Measurements from ENCODE around the gene HTR3B. TPM values are rescaled to one million over a fixed set of nuclear protein-coding genes. Genes with fewer than 3 reads are reported as not detected.

HTR3B gene
- total RNA-seq, 1 experiment from 2014 or later: not detected

GRCh38 chr11:113880971-113881370 lies 23.6 kb upstream of the HTR3B start:
- Histone ChIP-seq H3K79me1 (ENCODE audit: insufficient read depth, low read depth, low read length, poor library complexity, severe bottlenecking) (no peaks in the 10 kb centered on the region), H2BK120ac (ENCODE audit: low read depth, low read length, poor library complexity, severe bottlenecking) (no peak overlapping the region), H3K56ac (ENCODE audit: insufficient read length, low read depth, low read length) (no peak overlapping the region), H4K91ac (ENCODE audit: insufficient read length, low read depth, low read length) (no peak overlapping the region), H2BK5ac (ENCODE audit: insufficient read length, low read length) (no peak overlapping the region), H3K27ac (ENCODE audit: insufficient read length, low read depth, low read length) (no peak overlapping the region), H3K27me3 (ENCODE audit: insufficient read depth, low read length) (no peaks in the 10 kb centered on the region), H4K5ac (ENCODE audit: insufficient read length, low read depth, low read length) (no peak overlapping the region), H2AFZ (ENCODE audit: low read length) (no peak overlapping the region), H3K9ac (ENCODE audit: extremely low read depth, insufficient read length, low read length) (no peak overlapping the region), H2BK15ac (ENCODE audit: low read depth, low read length) (no peak overlapping the region), H3K23me2 (ENCODE audit: insufficient read length, low read depth, low read length, poor library complexity, severe bottlenecking) (no peaks in the 10 kb centered on the region), H3K4me2 (ENCODE audit: insufficient read depth, insufficient read length, low read length) (no peak overlapping the region), H3K79me2 (ENCODE audit: insufficient read depth, low read length) (no peaks in the 10 kb centered on the region), H3K4ac (ENCODE audit: low read depth, low read length) (no peak overlapping the region), H3K14ac (ENCODE audit: insufficient read depth, low read length) (no peak overlapping the region), H2AK5ac (ENCODE audit: insufficient read length, low read length) (no peak overlapping the region), H3K9me3 (ENCODE audit: control insufficient read depth, low read depth, low read length) (no peaks in the 10 kb centered on the region), H2BK20ac (ENCODE audit: low read depth, low read length, poor library complexity, severe bottlenecking) (no peak overlapping the region), H2BK12ac (ENCODE audit: insufficient read length, low read depth, low read length) (no peak overlapping the region), H3K18ac (ENCODE audit: insufficient read length, low read depth, low read length) (no peak overlapping the region), H4K8ac (replicated peaks; ENCODE audit: insufficient read length, low read depth, low read length) (no peak overlapping the region), H4K20me1 (ENCODE audit: control insufficient read depth, insufficient read depth, insufficient read length) (no peaks in the 10 kb centered on the region), H3K4me1 (ENCODE audit: insufficient read depth, low read length) (peaks cover under 1% of the 10 kb centered on the region; the same call in 1 of the 2 replicates), H3T11ph (ENCODE audit: low read length) (no peak overlapping the region), H3K23ac (ENCODE audit: insufficient read length, low read depth, low read length) (no peak overlapping the region)
- Mint-ChIP-seq H3K4me3 (no peak overlapping the region), H3K27me3 (ENCODE audit: low read depth) (no peaks in the 10 kb centered on the region), H3K36me3 (ENCODE audit: insufficient read depth in 1 of 3, low read depth in 3 of 3) (peaks cover 0 to 9% (median 0%) of the 10 kb centered on the region in 3 experiments; a peak in 4 of 7 replicates), H3K27ac (no peak overlapping the region), H3K9me3 (peaks cover 6 to 11% of the 10 kb centered on the region in 2 experiments; a peak in 1 of 5 replicates), H3K4me1 (peaks cover 18 to 22% of the 10 kb centered on the region in 2 experiments)
- no peak for TF ChIP-seq CTCF (conservative IDR thresholded peaks at IDR 0.05)
- no peak for DNase-seq
- no CpG with 5 or more reads among the region's 4 CpGs for WGBS (ENCODE audit: extremely low coverage, insufficient read length, low lambda C conversion rate)
